Gastroesophageal sphincter (tissue), 3 donors: ENCODE measurements around the gene UGT1A3.

Experiments used
- CTCF ChIP-seq, 4 experiments: fragments of 200-600 bp in 2 of 4; fragments of 450-650 bp in 2 of 4; sonication (generic) in 1 of 4; IDR thresholded peaks; one replicate each; pipeline ENCODE4 v1.5.1; 2017 to 2019; ENCODE audit warnings: antibody characterized with exemption in 4 of 4, mild to moderate bottlenecking in 2 of 4, moderate library complexity in 2 of 4
- POLR2A ChIP-seq, 2 donors: fragments of 450-650 bp; IDR thresholded peaks; one replicate each; pipeline ENCODE4 v1.6.1; 2017; ENCODE audit warnings: antibody characterized with exemption in 2 of 2, mild to moderate bottlenecking in 2 of 2, moderate library complexity in 1 of 2
- POLR2AphosphoS5 ChIP-seq: sonication (generic); formaldehyde crosslinking; IDR thresholded peaks from one replicate; pipeline ENCODE4 v1.6.1; 2017; ENCODE audit warnings: antibody characterized with exemption

GRCh38 chr2:233761040-233761769 lies 32.4 kb downstream of the UGT1A3 start:
- TF ChIP-seq CTCF (IDR thresholded peaks at IDR 0.05): no peak
- TF ChIP-seq POLR2A (IDR thresholded peaks at IDR 0.05): no peak
- no peak for TF ChIP-seq POLR2AphosphoS5
